GM18502 (cell line): Measurements from ENCODE around the gene ZNF814.
"Not testable (repeated sequence)": the region's sequence is repeated elsewhere in the genome, so short reads cannot be mapped to it uniquely, and the experiment has no call there.

Experiments used
- ATAC-seq: cut with Tn5 transposase; IDR thresholded peaks from one replicate; pipeline ENCODE4 v1.9.1; 2021; ENCODE audit warnings: mild to moderate bottlenecking; ENCODE audit not compliant: unreplicated experiment, poor library complexity

Gene ZNF814

DNA sequence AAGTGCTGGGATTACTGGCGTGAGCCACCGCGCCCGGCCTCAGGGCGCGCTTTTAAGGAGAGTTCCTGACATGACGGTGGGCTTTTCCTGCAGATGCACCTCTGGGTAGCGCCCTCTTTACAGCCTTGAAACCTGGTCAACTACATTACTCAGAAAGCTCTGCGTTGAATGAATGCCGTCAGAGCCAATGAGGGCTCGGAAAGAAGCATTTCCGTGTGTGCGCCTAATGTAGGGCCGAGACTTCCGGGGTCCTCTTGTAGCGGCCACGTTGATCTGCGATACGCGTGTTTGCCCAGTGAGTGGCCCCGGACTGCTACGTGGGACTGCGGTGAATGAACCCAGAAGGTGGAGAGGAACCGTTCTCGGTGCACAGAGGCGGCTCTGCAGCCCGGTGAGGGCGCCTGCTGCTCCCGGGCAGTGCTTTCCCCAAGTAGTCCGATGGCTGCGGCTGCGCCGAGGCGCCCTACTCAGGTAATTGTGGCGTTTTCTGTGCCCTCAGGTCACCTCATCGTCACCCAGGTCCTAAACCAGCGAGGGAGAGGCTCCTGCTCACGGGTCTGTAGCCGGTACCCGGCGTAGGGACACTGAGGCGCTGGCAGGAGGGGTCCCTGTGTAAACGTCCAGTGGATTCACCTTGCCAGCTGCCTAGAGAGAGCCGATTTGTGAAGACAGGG is 69.2 kb downstream of the ZNF814 start:
- ATAC-seq, result peak; percentile 85

DNA sequence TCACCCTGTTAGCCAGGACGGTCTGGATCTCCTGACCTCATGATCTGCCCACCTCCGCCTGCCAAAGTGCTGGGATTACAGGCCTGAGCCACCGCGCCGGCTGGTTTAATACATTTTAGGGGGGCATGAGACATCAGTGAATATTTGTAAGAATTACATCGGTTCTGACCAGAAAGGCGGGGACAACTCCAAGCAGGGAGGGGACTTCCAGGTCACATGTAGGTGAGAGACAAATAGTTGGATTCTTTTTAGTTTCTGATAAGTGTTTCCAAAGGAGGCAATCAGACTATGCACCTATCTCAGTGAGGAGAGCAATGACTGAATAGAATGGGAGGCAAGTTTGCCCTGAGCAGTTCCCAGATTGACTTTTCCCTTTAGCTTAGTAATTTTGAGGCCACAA is 70.5 kb downstream of the ZNF814 start:
- ATAC-seq, result no peak

DNA sequence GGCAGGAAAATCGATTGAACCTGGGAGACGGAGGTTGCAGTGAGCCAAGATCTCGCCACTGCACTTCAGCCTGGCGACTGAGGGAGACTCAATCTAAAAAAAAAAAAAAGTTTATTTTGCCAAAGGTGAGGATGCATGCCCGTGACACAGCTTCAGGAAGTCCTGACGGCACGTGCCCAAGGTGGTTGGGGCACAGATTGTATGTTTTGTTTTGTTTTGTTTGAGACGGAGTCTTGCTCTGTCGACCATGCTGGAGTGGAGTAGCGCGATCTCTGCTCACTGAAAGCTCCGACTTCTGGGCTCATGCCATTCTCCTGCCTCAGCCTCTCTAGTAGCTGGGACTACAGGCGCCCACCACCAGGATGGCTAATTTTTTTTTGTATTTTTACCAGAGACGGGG is 70.9 kb downstream of the ZNF814 start:
- no peak for ATAC-seq

DNA sequence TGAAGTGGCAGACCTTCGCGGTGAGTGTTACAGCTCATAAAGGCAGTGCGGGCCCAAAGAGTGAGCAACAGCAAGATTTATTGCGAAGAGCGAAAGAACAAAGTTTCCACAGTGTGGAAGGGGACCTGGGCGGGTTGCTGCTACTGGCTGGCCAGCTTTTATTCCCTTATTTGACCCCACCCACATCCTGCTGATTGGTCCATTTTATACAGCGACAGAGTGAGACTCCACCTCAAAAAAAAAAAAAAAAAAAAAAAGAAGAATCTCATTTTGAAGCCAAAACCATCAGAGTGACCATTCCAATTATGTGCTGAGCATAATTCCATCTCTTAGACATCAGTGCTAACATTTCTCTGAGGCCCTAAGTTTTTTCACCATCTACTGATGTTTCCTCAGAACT is 72.2 kb downstream of the ZNF814 start:
- ATAC-seq, result no peak

DNA sequence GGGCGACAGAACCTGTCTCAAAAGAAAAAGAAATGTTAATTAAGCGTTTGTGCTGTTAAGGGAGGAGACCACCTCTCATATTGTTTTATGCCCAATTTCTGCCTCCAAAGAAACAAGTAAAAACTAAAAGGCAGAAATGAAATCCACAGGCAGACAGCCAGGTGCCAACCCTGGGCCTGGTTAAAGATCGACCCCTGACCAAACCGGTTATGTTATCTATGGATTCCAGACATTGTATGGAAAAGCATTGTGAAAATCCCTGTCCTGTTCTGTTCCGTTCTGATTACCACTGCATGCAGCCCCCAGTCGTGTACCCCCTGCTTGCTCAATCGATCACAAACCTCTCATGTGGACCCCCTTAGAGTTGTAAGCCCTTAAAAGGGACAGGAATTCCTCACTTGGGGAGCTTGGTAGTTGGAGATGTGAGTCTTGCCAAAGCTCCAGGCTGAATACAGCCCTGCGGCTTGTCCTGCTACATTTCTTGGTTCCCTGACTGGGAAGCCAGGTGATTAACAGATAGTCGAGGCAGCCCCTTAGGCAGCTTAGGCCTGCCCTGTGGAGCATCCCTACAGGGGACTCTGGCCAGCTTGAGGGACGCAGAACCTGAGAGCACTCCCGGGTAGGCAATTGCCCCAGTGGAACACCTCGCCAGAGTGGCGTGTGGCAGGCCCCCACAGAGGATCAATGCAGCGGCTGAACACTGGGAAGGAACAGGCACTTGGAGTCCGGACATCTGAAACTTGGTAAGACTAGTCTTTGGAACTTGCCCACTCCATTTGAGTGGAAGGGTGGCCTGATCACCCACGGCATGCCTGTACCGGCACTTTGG is 73.4 kb downstream of the ZNF814 start:
- ATAC-seq, result no peak

DNA sequence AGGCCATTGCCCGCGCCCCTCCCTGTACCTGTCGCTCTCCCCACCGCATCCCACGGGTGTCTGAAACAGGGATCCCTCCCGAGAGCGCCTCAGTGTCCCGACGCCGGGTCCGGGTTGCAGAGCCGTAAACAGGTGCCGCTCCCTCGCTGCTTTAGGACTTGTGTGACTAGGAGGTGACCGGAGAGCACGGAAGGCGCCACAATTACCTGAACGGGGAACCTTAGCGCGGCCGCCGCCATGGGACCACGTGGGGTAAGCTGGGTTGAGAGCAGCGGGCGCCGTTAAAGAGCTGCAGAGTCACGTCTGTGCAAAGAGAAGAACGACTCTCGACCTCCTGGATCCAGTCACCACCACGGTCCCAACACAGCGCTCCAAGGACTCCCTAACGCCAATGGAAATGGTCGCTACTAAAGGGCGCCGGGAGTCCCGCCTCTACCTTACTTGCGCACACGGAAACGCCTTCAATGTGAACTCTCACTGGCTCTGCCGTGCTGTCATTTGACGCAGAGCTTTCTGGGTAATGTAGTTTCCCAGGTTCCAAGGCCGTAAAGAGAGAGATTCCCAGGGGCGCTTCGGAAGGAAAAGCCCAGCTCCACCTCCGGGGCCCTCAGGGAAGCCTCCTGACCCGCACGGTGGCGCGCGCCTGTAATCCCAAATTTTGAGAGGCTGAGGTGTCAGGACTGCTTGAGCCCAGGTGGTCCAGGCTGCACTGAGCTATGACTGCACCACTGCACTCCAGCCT is 74.2 kb downstream of the ZNF814 start, which contains the start of gene ZNF552:
ZNF552 (minus strand) TSS at position 409 of the 742 bp plus-strand sequence; CDS start at position 239, 170 bp downstream.
- peak; percentile 74 for ATAC-seq

DNA sequence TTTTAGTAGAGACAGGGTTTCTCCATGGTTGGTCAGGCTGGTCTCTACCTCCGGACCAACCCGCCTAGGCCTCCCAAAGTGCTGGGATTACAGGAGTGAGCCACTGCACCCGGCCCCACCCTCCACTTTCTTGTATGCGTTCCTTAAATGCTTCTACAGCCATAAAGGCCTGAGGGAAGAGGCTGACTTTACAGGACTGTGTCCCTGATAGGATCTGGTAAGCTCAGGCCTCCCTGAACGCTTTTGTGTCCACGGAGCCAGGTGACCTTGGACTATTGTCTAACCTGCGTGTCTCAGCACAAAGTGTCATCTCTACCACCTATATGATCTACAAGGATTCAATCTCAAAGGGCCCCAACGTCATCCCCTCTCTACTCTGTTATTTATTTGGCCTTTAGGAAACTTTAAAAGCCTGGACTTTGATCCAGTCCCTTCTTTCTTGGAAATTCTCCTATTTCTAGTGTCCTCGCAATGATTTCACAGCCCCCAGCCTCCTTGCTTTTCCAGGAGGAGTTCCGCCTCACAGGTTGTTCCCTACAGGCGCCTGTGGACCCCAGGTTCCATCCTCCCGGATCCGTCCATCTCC is 74.8 kb downstream of the ZNF814 start:
- ATAC-seq, result no peak

DNA sequence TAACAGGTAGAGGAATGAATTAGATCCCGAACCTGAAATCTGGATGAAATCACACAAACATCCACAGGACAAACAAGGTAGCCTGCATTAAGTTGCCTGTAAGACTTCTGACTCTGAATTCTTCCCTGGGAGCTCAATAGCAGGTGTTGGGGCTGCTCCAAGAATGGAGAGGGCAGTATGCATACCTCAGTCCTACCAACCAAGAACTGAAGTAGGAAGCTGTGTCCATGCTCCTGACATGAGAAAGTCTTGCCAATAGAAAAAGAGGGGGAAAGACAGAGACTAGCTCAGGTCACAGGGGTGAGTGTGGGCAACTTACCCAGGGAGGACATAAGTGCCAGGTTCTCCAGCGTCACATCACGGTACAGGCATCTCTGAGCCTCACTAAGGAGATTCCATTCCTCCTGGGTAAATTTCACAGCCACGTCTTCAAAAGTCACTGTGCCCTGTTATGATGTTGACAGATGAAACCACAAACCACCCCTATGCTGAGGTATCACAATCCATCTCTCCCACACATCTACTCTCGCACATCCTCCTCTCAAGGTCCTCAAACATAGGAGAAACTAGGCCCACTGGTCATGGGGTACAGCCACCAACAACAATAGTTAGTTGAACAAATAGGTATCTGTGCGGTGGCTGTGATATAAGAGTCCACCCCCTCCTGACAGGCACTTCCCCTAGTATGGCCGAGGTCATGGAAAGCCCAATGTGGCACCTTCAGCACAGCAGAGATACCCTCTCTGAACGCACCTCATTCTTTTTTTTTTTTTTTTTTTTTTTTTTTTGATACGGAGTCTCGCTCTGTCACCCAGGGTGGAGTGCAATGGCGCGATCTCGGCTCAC is 75.6 kb downstream of the ZNF814 start:
- not testable (repeated sequence) for ATAC-seq

DNA sequence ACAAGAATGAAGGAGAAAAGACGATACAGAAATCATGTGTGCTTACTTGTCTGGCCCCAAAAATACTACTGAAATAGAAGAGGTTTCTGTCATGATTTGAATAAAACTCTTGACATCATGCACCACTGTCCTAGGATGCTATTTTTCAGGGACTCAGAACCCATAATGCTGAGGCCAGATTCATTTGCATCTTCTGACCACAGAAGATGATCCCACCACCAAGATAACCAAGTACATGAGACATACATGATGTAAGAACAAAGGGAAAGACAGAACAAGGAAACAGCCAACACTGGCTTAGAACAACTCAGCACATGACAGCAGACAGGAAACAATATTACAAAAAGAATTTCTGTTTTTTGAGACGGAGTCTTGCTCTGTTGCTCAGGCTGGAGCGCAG is 76.6 kb downstream of the ZNF814 start:
- peak; percentile 51 for ATAC-seq

DNA sequence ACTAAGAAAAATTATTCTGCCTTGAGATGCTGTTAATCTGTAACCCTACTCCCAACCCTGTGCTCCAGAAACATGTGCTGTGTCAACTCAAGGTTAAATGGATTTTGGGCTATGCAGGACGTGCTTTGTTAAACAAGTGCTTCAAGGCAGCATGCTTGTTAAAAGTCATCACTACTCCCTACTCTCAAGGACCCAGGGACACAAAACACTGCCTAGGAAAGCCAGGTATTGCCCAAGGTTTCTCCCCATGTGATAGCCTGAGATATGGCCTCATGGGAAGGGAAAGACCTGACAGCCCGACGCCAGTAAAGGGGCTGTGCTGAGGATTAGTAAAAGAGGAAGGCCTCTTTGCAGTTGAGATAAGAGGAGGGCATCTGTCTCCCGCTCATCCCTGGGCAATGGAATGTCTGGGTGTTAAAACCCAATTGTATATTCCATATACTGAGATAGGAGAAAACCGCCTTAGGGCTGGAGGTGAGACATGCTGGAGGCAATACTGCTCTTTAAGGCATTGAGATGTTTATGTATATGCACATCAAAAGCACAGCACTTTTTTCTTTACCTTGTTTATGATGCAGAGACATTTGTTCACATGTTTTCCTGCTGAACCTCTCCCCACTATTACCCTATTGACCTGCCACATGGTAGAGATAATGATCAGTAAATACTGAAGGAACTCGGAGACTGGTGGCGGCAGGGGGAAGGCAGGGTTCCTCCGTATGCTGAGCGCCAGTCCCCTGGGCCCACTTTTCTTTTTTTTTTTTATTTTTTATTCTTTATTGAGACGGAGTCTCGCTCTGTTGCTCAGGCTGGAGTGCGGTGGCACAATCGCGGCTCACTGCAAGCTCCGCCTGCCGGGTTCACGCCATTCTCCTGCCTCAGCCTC is 78.2 kb downstream of the ZNF814 start:
- ATAC-seq, result not testable (repeated sequence)

DNA sequence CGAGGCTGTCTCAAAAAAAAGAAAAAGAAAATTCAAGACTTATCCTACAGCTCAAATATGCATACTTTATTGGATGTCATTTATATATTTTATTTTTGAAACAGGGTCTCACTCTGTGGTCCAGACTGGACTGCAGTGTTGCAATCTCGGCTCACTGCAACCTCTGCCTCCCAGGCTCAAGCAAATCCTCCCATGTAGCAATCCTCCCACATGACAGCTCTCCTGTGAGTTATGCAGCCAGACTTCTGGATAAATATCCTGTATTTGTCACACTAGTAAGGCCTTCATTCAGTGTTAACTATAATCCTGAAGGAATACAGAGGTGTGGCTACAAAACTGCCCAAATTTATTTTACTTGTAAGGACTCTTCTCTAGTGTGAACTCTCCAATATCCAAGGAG is 81.3 kb downstream of the ZNF814 start:
- ATAC-seq, result no peak

DNA sequence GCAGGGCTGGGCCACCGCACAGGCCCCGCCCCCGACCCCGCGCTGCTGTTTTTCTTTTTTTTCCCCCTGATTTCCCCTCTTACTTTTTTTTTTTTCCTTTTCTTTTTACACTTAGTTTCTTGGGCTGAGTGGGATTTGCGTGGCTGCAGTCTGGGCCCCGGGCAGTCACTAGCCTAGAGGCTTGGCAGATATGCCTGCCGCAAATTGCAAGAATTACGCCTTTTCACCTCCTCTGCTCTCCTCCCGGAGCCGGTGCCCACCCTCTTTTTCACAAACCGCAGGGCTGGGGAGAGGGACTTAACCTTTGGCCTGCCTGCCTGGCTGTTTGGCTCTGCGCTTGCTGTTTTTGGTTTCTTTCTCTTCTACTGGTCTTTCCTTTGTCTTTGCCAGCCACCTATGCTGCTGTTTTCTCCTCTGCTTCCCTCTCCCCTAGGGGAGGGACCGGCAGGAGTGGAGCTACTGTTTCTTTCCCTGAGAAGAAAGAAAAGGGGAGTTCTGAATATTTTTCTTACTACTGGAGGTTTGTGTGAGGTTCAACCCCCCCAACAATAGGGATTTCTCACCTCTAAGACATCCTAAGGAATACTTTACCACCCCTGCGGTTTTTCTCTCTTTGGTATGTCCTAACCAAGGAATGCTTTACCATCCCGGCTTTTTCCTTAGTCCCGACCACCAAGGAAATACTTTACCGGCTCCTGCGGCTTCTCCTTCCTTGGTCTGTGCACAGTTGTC is 85.1 kb downstream of the ZNF814 start:
- no peak for ATAC-seq

DNA sequence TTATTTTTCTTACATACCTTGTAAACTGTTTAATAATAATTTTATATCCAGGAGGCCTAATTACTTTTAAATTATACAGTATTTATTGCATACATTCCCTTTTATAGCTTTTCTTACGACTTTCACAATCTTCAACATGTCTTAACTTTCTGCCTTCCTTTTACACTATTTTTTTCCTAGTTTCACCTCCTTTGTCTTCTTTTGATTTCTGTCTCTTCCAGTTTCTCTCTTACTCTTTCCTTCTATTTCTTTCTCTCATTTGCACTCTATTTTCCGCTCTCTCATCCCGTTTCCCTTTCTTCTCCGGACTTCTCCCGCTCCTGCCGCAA is 85.6 kb downstream of the ZNF814 start:
- ATAC-seq, result no peak

DNA sequence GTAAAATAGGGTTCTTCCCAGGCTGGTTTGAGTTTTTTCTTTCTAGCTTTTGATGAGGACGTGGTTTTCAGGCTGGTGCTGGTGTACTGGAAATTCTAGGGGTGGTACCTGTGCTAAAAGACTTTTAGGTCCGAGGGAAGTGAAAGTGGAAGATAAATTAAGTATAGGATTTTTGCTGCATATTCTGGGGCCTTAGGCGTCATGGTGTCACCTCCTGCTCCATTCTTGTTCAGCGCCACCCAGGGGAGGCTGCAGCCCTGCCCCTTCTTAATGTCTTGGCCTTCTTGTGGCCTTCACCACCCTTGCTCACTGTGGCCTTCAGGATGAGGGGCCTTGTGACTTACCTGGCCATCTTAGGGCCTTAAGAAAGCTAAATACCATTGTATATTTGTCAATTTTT is 86.6 kb downstream of the ZNF814 start:
- no peak for ATAC-seq

DNA sequence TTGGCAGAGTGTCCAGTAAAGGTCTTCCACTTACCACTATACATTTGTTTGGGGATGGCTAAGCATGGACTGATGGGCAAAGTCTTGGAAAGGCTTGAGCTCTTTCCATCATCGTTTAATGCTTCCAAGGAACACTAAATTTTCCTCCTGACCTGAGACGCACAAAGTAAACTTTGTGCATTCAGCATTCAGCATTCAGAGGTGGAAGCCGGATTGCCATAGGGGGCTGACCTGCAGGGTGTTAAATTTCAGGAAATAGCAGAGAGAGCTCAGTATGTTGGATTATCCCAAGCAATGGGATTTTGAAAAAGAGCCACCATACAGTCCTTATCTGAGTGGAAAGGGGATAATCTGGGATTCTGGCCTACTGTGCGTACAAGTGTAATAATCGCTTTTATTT is 88.1 kb downstream of the ZNF814 start:
- ATAC-seq, result no peak
